GM15510 (cell line): ENCODE data around the gene NNMT.

Experiments
- POLR2A ChIP-seq: IDR thresholded peaks from 3 replicates; pipeline ENCODE4 v1.6.1; 2011; ENCODE audit warnings: borderline replicate concordance; ENCODE audit not compliant: insufficient read length; ENCODE audit errors: extremely low read depth

The NNMT gene

GRCh38 chr11:114359342-114359741, 63.1 kb downstream of the NNMT start:
- no peak for TF ChIP-seq POLR2A

- TF ChIP-seq POLR2A = no peak
Observed at GRCh38 chr11:114362326-114362725, 66.1 kb downstream of the NNMT start.

- no peak for TF ChIP-seq POLR2A
Observed at GRCh38 chr11:114362958-114363357, 66.8 kb downstream of the NNMT start.
